Astrocyte (in vitro differentiated cells and primary cell): ENCODE measurements around the gene CD44.

ENCODE experiments used
- EZH2 ChIP-seq: IDR thresholded peaks from 2 replicates; pipeline ENCODE4 v1.6.1; 2012; ENCODE audit warnings: mild to moderate bottlenecking, low read length, inconsistent platforms; ENCODE audit not compliant: insufficient read depth
- TF ChIP-seq, protein P1 (sequence below): IDR thresholded peaks from 2 replicates; pipeline ENCODE4 v1.5.1; 2011; ENCODE audit warnings: low read depth, mild to moderate bottlenecking, inconsistent platforms, low read length, moderate library complexity; ENCODE audit not compliant: insufficient read depth

DNA sequence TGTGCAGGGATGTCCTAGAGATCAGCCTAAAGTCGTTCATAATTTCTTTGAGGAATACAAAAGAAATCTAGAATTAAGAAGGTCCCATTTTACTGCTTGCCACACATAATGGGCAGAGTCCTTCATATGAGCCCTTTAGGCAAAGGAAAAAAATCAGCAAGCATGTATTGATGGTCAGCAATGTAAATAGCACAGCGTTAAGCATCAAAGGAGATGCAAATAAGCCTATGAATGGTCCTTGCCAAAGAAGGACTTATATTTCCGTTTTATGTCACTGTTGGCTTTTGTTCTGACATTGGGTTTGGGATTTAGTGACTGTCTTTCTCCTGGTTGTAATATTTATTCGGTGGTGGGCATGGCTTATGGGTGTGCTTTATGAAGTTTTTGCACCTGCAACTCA lies 69.8 kb downstream of the CD44 start:
- TF ChIP-seq, protein P1, sequence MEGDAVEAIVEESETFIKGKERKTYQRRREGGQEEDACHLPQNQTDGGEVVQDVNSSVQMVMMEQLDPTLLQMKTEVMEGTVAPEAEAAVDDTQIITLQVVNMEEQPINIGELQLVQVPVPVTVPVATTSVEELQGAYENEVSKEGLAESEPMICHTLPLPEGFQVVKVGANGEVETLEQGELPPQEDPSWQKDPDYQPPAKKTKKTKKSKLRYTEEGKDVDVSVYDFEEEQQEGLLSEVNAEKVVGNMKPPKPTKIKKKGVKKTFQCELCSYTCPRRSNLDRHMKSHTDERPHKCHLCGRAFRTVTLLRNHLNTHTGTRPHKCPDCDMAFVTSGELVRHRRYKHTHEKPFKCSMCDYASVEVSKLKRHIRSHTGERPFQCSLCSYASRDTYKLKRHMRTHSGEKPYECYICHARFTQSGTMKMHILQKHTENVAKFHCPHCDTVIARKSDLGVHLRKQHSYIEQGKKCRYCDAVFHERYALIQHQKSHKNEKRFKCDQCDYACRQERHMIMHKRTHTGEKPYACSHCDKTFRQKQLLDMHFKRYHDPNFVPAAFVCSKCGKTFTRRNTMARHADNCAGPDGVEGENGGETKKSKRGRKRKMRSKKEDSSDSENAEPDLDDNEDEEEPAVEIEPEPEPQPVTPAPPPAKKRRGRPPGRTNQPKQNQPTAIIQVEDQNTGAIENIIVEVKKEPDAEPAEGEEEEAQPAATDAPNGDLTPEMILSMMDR = no peak
- TF ChIP-seq EZH2 = no peak
